ENCODE results near the gene TESK2.

- TF ChIP-seq MAX (IDR thresholded peaks at IDR 0.05) (no peak), POLR2AphosphoS5 (IDR thresholded peaks at IDR 0.05; ENCODE audit: low read depth, low read length) (no peak), JUND (IDR thresholded peaks at IDR 0.05) (no peak), POLR2A (IDR thresholded peaks at IDR 0.05; ENCODE audit: borderline replicate concordance, extremely low read depth, insufficient read depth, insufficient read length) (no peak)
- TF ChIP-seq, protein P1, sequence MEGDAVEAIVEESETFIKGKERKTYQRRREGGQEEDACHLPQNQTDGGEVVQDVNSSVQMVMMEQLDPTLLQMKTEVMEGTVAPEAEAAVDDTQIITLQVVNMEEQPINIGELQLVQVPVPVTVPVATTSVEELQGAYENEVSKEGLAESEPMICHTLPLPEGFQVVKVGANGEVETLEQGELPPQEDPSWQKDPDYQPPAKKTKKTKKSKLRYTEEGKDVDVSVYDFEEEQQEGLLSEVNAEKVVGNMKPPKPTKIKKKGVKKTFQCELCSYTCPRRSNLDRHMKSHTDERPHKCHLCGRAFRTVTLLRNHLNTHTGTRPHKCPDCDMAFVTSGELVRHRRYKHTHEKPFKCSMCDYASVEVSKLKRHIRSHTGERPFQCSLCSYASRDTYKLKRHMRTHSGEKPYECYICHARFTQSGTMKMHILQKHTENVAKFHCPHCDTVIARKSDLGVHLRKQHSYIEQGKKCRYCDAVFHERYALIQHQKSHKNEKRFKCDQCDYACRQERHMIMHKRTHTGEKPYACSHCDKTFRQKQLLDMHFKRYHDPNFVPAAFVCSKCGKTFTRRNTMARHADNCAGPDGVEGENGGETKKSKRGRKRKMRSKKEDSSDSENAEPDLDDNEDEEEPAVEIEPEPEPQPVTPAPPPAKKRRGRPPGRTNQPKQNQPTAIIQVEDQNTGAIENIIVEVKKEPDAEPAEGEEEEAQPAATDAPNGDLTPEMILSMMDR (IDR thresholded peaks at IDR 0.05 in 2 of 3, conservative IDR thresholded peaks at IDR 0.05 in 1 of 3; ENCODE audit: borderline replicate concordance in 1 of 3, insufficient read depth in 1 of 3, low read depth in 2 of 3, low read length in 2 of 3): no peak
Observed at GRCh38 chr1:45470306-45470798, 20.6 kb downstream of the TESK2 start.
